Spleen (tissue), 7 donors: ENCODE data around the gene PLB1.

Source experiments
- POLR2A ChIP-seq, 3 donors: fragments of 450-650 bp; IDR thresholded peaks; one replicate each; pipeline ENCODE4 v1.5.1; 2017; ENCODE audit warnings: antibody characterized with exemption in 3 of 3, mild to moderate bottlenecking in 1 of 3
- TF ChIP-seq, protein P1 (sequence below), 11 experiments: fragments of 200-600 bp in 7 of 11; fragments of 450-650 bp in 4 of 11; sonication (generic) in 4 of 11; IDR thresholded peaks in 8 of 11; conservative IDR thresholded peaks in 3 of 11; 1 replicate in 7 of 11; 2 replicates in 4 of 11; pipeline versions ENCODE4 v1.4.0 to v1.8.0; 2016 to 2021; ENCODE audit warnings: antibody characterized with exemption in 11 of 11, inconsistent platforms in 4 of 11, mild to moderate bottlenecking in 1 of 11
- donor health status: DM: no; HTN: no; CAD: no; lungs with moderate emphysema.
- donor health status: DM: no; HTN: no; CAD: no.
- donor health status: DM: no; HTN: no; CAD: no.

DNA sequence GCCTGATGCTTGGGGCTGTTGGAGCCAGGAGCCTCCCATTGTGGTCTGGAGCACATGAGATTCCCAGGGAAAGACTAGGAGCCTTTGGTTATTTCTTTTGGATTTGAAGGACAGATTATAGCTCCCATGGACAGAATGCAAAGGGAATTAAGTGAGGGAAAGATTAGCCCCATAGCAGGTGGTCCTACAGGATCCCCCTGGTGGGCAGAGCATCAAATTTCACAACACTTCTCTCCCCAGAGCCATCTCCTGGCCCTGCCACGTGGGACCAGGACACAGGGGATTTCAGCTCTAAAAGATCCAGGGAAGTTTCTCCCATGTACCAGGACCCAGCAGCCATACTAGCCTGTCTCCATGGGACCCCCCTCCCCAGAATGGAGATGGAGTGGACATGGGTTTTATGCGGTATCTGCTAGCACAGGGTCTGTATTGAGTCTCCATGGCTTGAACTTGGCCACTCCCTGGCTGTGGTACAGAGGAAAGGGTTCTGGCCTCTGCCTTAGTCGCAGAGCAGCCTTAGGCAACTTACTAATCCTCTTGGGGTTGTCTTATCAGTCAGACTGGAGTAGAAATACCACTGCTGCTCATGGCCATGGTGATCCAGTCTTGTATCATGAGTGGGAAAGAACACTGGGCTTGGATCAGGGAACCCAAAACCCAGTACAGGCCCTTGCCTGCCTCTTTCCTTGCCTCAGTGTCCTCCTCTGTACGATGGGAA lies 6.8 kb upstream of the PLB1 start:
- no peak for TF ChIP-seq POLR2A (IDR thresholded peaks at IDR 0.05)
- TF ChIP-seq, protein P1, sequence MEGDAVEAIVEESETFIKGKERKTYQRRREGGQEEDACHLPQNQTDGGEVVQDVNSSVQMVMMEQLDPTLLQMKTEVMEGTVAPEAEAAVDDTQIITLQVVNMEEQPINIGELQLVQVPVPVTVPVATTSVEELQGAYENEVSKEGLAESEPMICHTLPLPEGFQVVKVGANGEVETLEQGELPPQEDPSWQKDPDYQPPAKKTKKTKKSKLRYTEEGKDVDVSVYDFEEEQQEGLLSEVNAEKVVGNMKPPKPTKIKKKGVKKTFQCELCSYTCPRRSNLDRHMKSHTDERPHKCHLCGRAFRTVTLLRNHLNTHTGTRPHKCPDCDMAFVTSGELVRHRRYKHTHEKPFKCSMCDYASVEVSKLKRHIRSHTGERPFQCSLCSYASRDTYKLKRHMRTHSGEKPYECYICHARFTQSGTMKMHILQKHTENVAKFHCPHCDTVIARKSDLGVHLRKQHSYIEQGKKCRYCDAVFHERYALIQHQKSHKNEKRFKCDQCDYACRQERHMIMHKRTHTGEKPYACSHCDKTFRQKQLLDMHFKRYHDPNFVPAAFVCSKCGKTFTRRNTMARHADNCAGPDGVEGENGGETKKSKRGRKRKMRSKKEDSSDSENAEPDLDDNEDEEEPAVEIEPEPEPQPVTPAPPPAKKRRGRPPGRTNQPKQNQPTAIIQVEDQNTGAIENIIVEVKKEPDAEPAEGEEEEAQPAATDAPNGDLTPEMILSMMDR (IDR thresholded peaks at IDR 0.05 in 8 of 11, conservative IDR thresholded peaks at IDR 0.05 in 3 of 11) = no peak
